Naive B cell (primary cell): ENCODE data around the gene APC2. TPM values are rescaled to one million over a fixed set of nuclear protein-coding genes. Genes with fewer than 3 reads are reported as not detected.
"Not testable (repeated sequence)": the region's sequence is repeated elsewhere in the genome, so short reads cannot be mapped to it uniquely, and the experiment has no call there.

ENCODE experiments used
- ATAC-seq, 2 donors: fragments of 150-1000 bp; cut with Tn5 transposase; 2 replicates each; pipeline ENCODE4 v1.10.0; 2021; ENCODE audit warnings: low read depth in 2 of 2, mild to moderate bottlenecking in 2 of 2, moderate library complexity in 2 of 2
- DNase-seq: peaks from one replicate; pipeline ENCODE4 v3.0.0; 2022
- H3K27ac Mint-ChIP-seq, 6 donors: one replicate each; pipeline ENCODE4 v1.8.0; 2020 to 2022; ENCODE audit warnings: mild to moderate bottlenecking in 6 of 6, mixed read lengths in 6 of 6, moderate library complexity in 5 of 6, inconsistent platforms in 2 of 6
- H3K27me3 Mint-ChIP-seq, 3 donors: one replicate each; pipeline ENCODE4 v1.8.0; 2021 to 2022; ENCODE audit warnings: mixed read lengths in 3 of 3, mild to moderate bottlenecking in 1 of 3
- H3K36me3 Mint-ChIP-seq, 2 donors: one replicate each; pipeline ENCODE4 v1.8.0; 2020 to 2022; ENCODE audit warnings: mixed read lengths in 2 of 2, inconsistent platforms in 1 of 2, mild to moderate bottlenecking in 1 of 2
- H3K4me1 Mint-ChIP-seq, 3 donors: one replicate each; pipeline ENCODE4 v1.8.0; 2020 to 2022; ENCODE audit warnings: mixed read lengths in 3 of 3, inconsistent platforms in 1 of 3, mild to moderate bottlenecking in 1 of 3, moderate library complexity in 1 of 3
- H3K4me3 Mint-ChIP-seq, 8 donors: one replicate each; pipeline ENCODE4 v1.8.0; 2020 to 2022; ENCODE audit warnings: mild to moderate bottlenecking in 8 of 8, mixed read lengths in 8 of 8, moderate library complexity in 8 of 8, inconsistent platforms in 2 of 8
- H3K9me3 Mint-ChIP-seq, 7 donors: one replicate each; pipeline ENCODE4 v1.8.0; 2020 to 2022; ENCODE audit warnings: mixed read lengths in 7 of 7, mild to moderate bottlenecking in 5 of 7, inconsistent platforms in 2 of 7, moderate library complexity in 1 of 7
- polyA plus RNA-seq, 6 donors: library from polyadenylated mRNA; unstranded; fragments of 300-500 nt; fragmentation: Illumina TruSeq; gene quantifications; one replicate each; pipeline ENCODE4 v1.2.3, GENCODE V29; 2021; ENCODE audit warnings: low read depth in 6 of 6

The APC2 gene
- polyA plus RNA-seq, 6 donors from 2014 or later: 0.03 TPM; not detected in 5

GRCh38 chr19:1429750-1430149, 20.2 kb upstream of the APC2 start:
- ATAC-seq: no peak
- Mint-ChIP-seq H3K4me3 (no peak overlapping the region), H3K9me3 (no peaks in the 10 kb centered on the region), H3K27me3 (no peaks in the 10 kb centered on the region), H3K27ac (no peak overlapping the region), H3K4me1 (peaks cover 0 to 4% (median 3%) of the 10 kb centered on the region in 3 donors), H3K36me3 (no peaks in the 10 kb centered on the region)
- DNase-seq: no peak

GRCh38 chr19:1430246-1430645, 19.7 kb upstream of the APC2 start:
- no peak for ATAC-seq
- Mint-ChIP-seq H3K4me3 (no peak overlapping the region), H3K36me3 (no peaks in the 10 kb centered on the region)

GRCh38 chr19:1431759-1432506, 18.0 kb upstream of the APC2 start:
- Mint-ChIP-seq H3K4me3 (no peak overlapping the region), H3K9me3 (no peaks in the 10 kb centered on the region), H3K4me1 (no peaks in the 10 kb centered on the region), H3K36me3 (no peaks in the 10 kb centered on the region), H3K27me3 (no peaks in the 10 kb centered on the region), H3K27ac (no peak overlapping the region)
- ATAC-seq (no peak), DNase-seq (no peak)

More at GRCh38 chr19:1430246-1430645, 19.7 kb upstream of the APC2 start:
- H3K9me3 Mint-ChIP-seq: no peaks in the 10 kb centered on the region
- no peaks in the 10 kb centered on the region for H3K4me1 Mint-ChIP-seq
- H3K27ac Mint-ChIP-seq: no peak overlapping the region
- H3K27me3 Mint-ChIP-seq: no peaks in the 10 kb centered on the region
- no peak for DNase-seq

- Mint-ChIP-seq H3K9me3 (no peaks in the 10 kb centered on the region), H3K4me1 (no peaks in the 10 kb centered on the region), H3K4me3 (no peak overlapping the region), H3K36me3 (no peaks in the 10 kb centered on the region), H3K27me3 (no peaks in the 10 kb centered on the region), H3K27ac (no peak overlapping the region)
- DNase-seq: no peak
- ATAC-seq: no peak
Measured at GRCh38 chr19:1432507-1432887, 17.4 kb upstream of the APC2 start.

- ATAC-seq: no peak
- no peak for DNase-seq
- Mint-ChIP-seq H3K36me3 (no peaks in the 10 kb centered on the region), H3K9me3 (no peaks in the 10 kb centered on the region), H3K4me3 (no peak overlapping the region), H3K27me3 (no peaks in the 10 kb centered on the region), H3K4me1 (peaks cover 4 to 9% (median 5%) of the 10 kb centered on the region in 3 donors), H3K27ac (no peak overlapping the region)
Measured at GRCh38 chr19:1433119-1434039, 16.5 kb upstream of the APC2 start.

GRCh38 chr19:1434040-1434366, 15.9 kb upstream of the APC2 start:
- no peaks in the 10 kb centered on the region for H3K27me3 Mint-ChIP-seq
- no peak for DNase-seq
- H3K4me3 Mint-ChIP-seq: no peak overlapping the region
- peaks cover 4 to 9% (median 7%) of the 10 kb centered on the region in 3 donors for H3K4me1 Mint-ChIP-seq
- ATAC-seq: no peak
- H3K27ac Mint-ChIP-seq: no peak overlapping the region
- H3K36me3 Mint-ChIP-seq: no peaks in the 10 kb centered on the region
- H3K9me3 Mint-ChIP-seq: no peaks in the 10 kb centered on the region

GRCh38 chr19:1434577-1435060, 15.3 kb upstream of the APC2 start:
- H3K4me1 Mint-ChIP-seq: peaks cover 7 to 15% (median 8%) of the 10 kb centered on the region in 3 donors
- H3K27me3 Mint-ChIP-seq: no peaks in the 10 kb centered on the region
- no peaks in the 10 kb centered on the region for H3K36me3 Mint-ChIP-seq
- H3K27ac Mint-ChIP-seq: no peak overlapping the region
- ATAC-seq (no peak), DNase-seq (no peak)
- no peak overlapping the region for H3K4me3 Mint-ChIP-seq
- no peaks in the 10 kb centered on the region for H3K9me3 Mint-ChIP-seq

GRCh38 chr19:1435378-1435989, 14.4 kb upstream of the APC2 start:
- H3K4me3 Mint-ChIP-seq: peak overlapping the region in 1 of 8 donors; percentile 54
- peak overlapping the region in 3 of 6 donors; percentile 41 to 78 (median 75) for H3K27ac Mint-ChIP-seq
- no peaks in the 10 kb centered on the region for H3K27me3 Mint-ChIP-seq
- DNase-seq: no peak
- no peak for ATAC-seq
- peaks cover 12 to 20% (median 17%) of the 10 kb centered on the region in 3 donors for H3K4me1 Mint-ChIP-seq
- H3K36me3 Mint-ChIP-seq: no peaks in the 10 kb centered on the region
- no peaks in the 10 kb centered on the region for H3K9me3 Mint-ChIP-seq

- no peaks in the 10 kb centered on the region for H3K27me3 Mint-ChIP-seq
- H3K4me3 Mint-ChIP-seq: peak overlapping the region in 5 of 8 donors; percentile 98 to 99 (median 98)
- ATAC-seq (no peak), DNase-seq (no peak)
- no peaks in the 10 kb centered on the region for H3K9me3 Mint-ChIP-seq
- peaks cover 12 to 26% (median 24%) of the 10 kb centered on the region in 3 donors for H3K4me1 Mint-ChIP-seq
- H3K36me3 Mint-ChIP-seq: no peaks in the 10 kb centered on the region
- peak overlapping the region in 3 of 6 donors; percentile 10 to 100 (median 99) for H3K27ac Mint-ChIP-seq
Measured at GRCh38 chr19:1437609-1438008, 12.3 kb upstream of the APC2 start.

- ATAC-seq: peak; percentile 84 to 86
- Mint-ChIP-seq H3K4me1 (peaks cover 12 to 26% (median 24%) of the 10 kb centered on the region in 3 donors), H3K27me3 (no peaks in the 10 kb centered on the region), H3K27ac (peak within 1 kb of the TSS; percentile 82 to 100 (median 99)), H3K4me3 (peak within 1 kb of the TSS; percentile 97 to 100 (median 98)), H3K9me3 (no peaks in the 10 kb centered on the region), H3K36me3 (no peaks in the 10 kb centered on the region)
- peak; percentile 95 for DNase-seq
Measured at GRCh38 chr19:1438035-1438932, 11.6 kb upstream of the APC2 start, which contains the start of gene RPS15. Gene RPS15, plus strand, starts transcription at chr19:1438396. Its CDS starts 30 bp downstream, at chr19:1438426.

GRCh38 chr19:1438933-1439354, 11.0 kb upstream of the APC2 start:
- ATAC-seq (peak in 1 of 2 donors; percentile 1), DNase-seq (no peak)
- H3K9me3 Mint-ChIP-seq: no peaks in the 10 kb centered on the region
- no peaks in the 10 kb centered on the region for H3K36me3 Mint-ChIP-seq
- H3K27ac Mint-ChIP-seq: peak overlapping the region; percentile 76 to 100 (median 94)
- peaks cover 12 to 26% (median 24%) of the 10 kb centered on the region in 3 donors for H3K4me1 Mint-ChIP-seq
- H3K4me3 Mint-ChIP-seq: peak overlapping the region; percentile 97 to 100 (median 98)
- H3K27me3 Mint-ChIP-seq: no peaks in the 10 kb centered on the region

- not testable (repeated sequence) for H3K9me3 Mint-ChIP-seq, ATAC-seq, H3K27me3 Mint-ChIP-seq, DNase-seq, H3K36me3 Mint-ChIP-seq
- Mint-ChIP-seq H3K4me1 (peaks cover 12 to 31% (median 29%) of the 10 kb centered on the region in 3 donors), H3K4me3 (peak overlapping the region; percentile 97 to 100 (median 98)), H3K27ac (peak overlapping the region; percentile 56 to 99 (median 82))
Measured at GRCh38 chr19:1439525-1440417, 10.2 kb upstream of the APC2 start.
